ENCODE data around the gene ANTXR1.

ANTXR1 gene

GRCh38 chr2:69159986-69160385 lies 147.0 kb downstream of the ANTXR1 start:
- peaks cover 20 to 25% of the 10 kb centered on the region in 2 experiments for H3K36me3 ChIP-seq (ENCODE audit: control insufficient read depth in 1 of 2, insufficient read depth in 2 of 2, low read depth in 1 of 2, low read length in 2 of 2)
- H3K27me3 ChIP-seq (ENCODE audit: control insufficient read depth in 1 of 2, insufficient read depth in 1 of 2, low read length in 2 of 2) = no peaks in the 10 kb centered on the region
- WGBS = 93% methylated on average over 6 of the region's 6 CpGs
- H3K18ac ChIP-seq (ENCODE audit: low read depth in 1 of 2, low read length in 2 of 2) = peak overlapping the region; percentile 52 to 79
- peaks cover 5% of the 10 kb centered on the region for H3K4me1 ChIP-seq (ENCODE audit: control insufficient read depth, insufficient read depth, low read depth, low read length)
- no peak overlapping the region for H2BK15ac ChIP-seq (ENCODE audit: low read depth, poor library complexity, severe bottlenecking)
- H4K91ac ChIP-seq (ENCODE audit: low read length) = no peak overlapping the region
- peak overlapping the region; percentile 35 to 76 for H3K4ac ChIP-seq (ENCODE audit: low read depth in 1 of 2, low read length in 2 of 2)
- no peak overlapping the region for H2BK5ac ChIP-seq (ENCODE audit: low read depth, low read length, poor library complexity, severe bottlenecking)
- H3K9me3 ChIP-seq (ENCODE audit: control insufficient read depth, low read length) = no peaks in the 10 kb centered on the region
- no peak overlapping the region for H3K9ac ChIP-seq (ENCODE audit: low read length)
- H3K27ac ChIP-seq (ENCODE audit: low read length, poor library complexity, severe bottlenecking) = no peak overlapping the region
- no peak overlapping the region for H3K23ac ChIP-seq (ENCODE audit: low read length in 2 of 2)
- DNase-seq = no peak
- peak overlapping the region; percentile 92 for H2BK12ac ChIP-seq (ENCODE audit: low read length in 2 of 2)
- no peak overlapping the region for H3K4me3 ChIP-seq (ENCODE audit: insufficient read depth in 1 of 2, low read depth in 1 of 2, low read length in 2 of 2)
- H2AK5ac ChIP-seq (ENCODE audit: low read length, severe bottlenecking) = no peak overlapping the region
- no peak overlapping the region for H3K4me2 ChIP-seq (ENCODE audit: low read length, poor library complexity, severe bottlenecking)
- no peak overlapping the region for H2BK120ac ChIP-seq (ENCODE audit: low read depth, low read length)
- peak overlapping the region; percentile 90 for H4K8ac ChIP-seq (ENCODE audit: low read length)
- H2AFZ ChIP-seq (ENCODE audit: low read depth, low read length) = no peak overlapping the region
- H3K14ac ChIP-seq (ENCODE audit: low read length in 2 of 2) = no peak overlapping the region
- H3K79me1 ChIP-seq (replicated peaks; ENCODE audit: low read length, poor library complexity, severe bottlenecking) = no peaks in the 10 kb centered on the region

- Histone ChIP-seq H2BK12ac (ENCODE audit: low read length in 2 of 2) (peak overlapping the region; percentile 10 to 78), H2BK15ac (ENCODE audit: low read depth, poor library complexity, severe bottlenecking) (no peak overlapping the region), H3K14ac (ENCODE audit: low read length in 2 of 2) (no peak overlapping the region), H2BK120ac (ENCODE audit: low read depth, low read length) (peak overlapping the region; percentile 80), H3K4me2 (ENCODE audit: low read length, poor library complexity, severe bottlenecking) (no peak overlapping the region), H3K4me1 (ENCODE audit: control insufficient read depth, insufficient read depth, low read depth, low read length) (peaks cover 5% of the 10 kb centered on the region), H3K18ac (ENCODE audit: low read depth in 1 of 2, low read length in 2 of 2) (peak overlapping the region; percentile 30 to 60), H3K27me3 (ENCODE audit: control insufficient read depth in 1 of 2, insufficient read depth in 1 of 2, low read length in 2 of 2) (no peaks in the 10 kb centered on the region), H3K4ac (ENCODE audit: low read depth in 1 of 2, low read length in 2 of 2) (peak overlapping the region; percentile 7 to 88), H2BK5ac (ENCODE audit: low read depth, low read length, poor library complexity, severe bottlenecking) (no peak overlapping the region), H3K9ac (ENCODE audit: low read length) (no peak overlapping the region), H3K4me3 (ENCODE audit: insufficient read depth in 1 of 2, low read depth in 1 of 2, low read length in 2 of 2) (no peak overlapping the region), H4K8ac (ENCODE audit: low read length) (peak overlapping the region; percentile 31), H2AK5ac (ENCODE audit: low read length, severe bottlenecking) (peak overlapping the region; percentile 84), H3K36me3 (ENCODE audit: control insufficient read depth in 1 of 2, insufficient read depth in 2 of 2, low read depth in 1 of 2, low read length in 2 of 2) (peaks cover 10 to 23% of the 10 kb centered on the region in 2 experiments), H4K91ac (ENCODE audit: low read length) (no peak overlapping the region), H2AFZ (ENCODE audit: low read depth, low read length) (no peak overlapping the region), H3K79me1 (replicated peaks; ENCODE audit: low read length, poor library complexity, severe bottlenecking) (peaks cover 1% of the 10 kb centered on the region), H3K23ac (ENCODE audit: low read length in 2 of 2) (no peak overlapping the region), H3K9me3 (ENCODE audit: control insufficient read depth, low read length) (no peaks in the 10 kb centered on the region), H3K27ac (ENCODE audit: low read length, poor library complexity, severe bottlenecking) (no peak overlapping the region)
- no peak for DNase-seq
Measured at GRCh38 chr2:69162057-69162456, 149.1 kb downstream of the ANTXR1 start.

DNA sequence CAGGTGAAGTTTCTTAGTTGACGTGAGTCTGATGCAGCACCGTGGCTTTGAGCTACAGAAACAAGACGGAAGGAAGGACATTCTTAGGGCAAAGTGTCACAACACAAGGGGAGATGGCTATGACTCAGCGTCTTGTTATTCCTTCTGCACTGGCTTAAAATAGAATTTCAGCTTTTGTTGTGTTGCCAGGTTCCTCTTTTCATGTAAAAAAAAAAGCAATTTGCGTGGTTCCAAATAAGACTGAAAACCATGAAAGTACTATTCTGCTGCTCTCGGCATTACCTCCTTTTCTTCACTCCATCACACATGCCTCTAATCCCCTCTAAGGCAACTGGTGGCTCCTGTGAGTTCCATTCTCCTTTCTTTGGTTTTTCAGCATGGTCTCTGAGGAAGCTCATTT lies 150.1 kb downstream of the ANTXR1 start:
- Histone ChIP-seq H3K36me3 (ENCODE audit: control insufficient read depth in 1 of 2, insufficient read depth in 2 of 2, low read depth in 1 of 2, low read length in 2 of 2) (peaks cover 11 to 17% of the 10 kb centered on the region in 2 experiments), H4K91ac (ENCODE audit: low read length) (peak overlapping the region; percentile 98), H3K79me1 (replicated peaks; ENCODE audit: low read length, poor library complexity, severe bottlenecking) (peaks cover 4% of the 10 kb centered on the region), H2AFZ (ENCODE audit: low read depth, low read length) (no peak overlapping the region), H3K4me3 (ENCODE audit: insufficient read depth in 1 of 2, low read depth in 1 of 2, low read length in 2 of 2) (no peak overlapping the region), H3K14ac (ENCODE audit: low read length in 2 of 2) (no peak overlapping the region), H2BK120ac (ENCODE audit: low read depth, low read length) (peak overlapping the region; percentile 93), H3K9me3 (ENCODE audit: control insufficient read depth, low read length) (no peaks in the 10 kb centered on the region), H2BK5ac (ENCODE audit: low read depth, low read length, poor library complexity, severe bottlenecking) (peak overlapping the region; percentile 33), H3K27me3 (ENCODE audit: control insufficient read depth in 1 of 2, insufficient read depth in 1 of 2, low read length in 2 of 2) (no peaks in the 10 kb centered on the region), H3K4ac (ENCODE audit: low read depth in 1 of 2, low read length in 2 of 2) (peak overlapping the region; percentile 88 to 96), H2AK5ac (ENCODE audit: low read length, severe bottlenecking) (peak overlapping the region; percentile 60), H3K23ac (ENCODE audit: low read length in 2 of 2) (no peak overlapping the region), H2BK15ac (ENCODE audit: low read depth, poor library complexity, severe bottlenecking) (no peak overlapping the region), H3K4me2 (ENCODE audit: low read length, poor library complexity, severe bottlenecking) (no peak overlapping the region), H2BK12ac (ENCODE audit: low read length in 2 of 2) (peak overlapping the region in 1 of 2 experiments; percentile 98), H3K9ac (ENCODE audit: low read length) (peak overlapping the region; percentile 8), H3K27ac (ENCODE audit: low read length, poor library complexity, severe bottlenecking) (peak overlapping the region; percentile 78), H3K18ac (ENCODE audit: low read depth in 1 of 2, low read length in 2 of 2) (peak overlapping the region in 1 of 2 experiments; percentile 95), H4K8ac (ENCODE audit: low read length) (peak overlapping the region; percentile 74), H3K4me1 (ENCODE audit: control insufficient read depth, insufficient read depth, low read depth, low read length) (peaks cover 5% of the 10 kb centered on the region)
- DNase-seq = peak; percentile 97
- WGBS = 5% methylated on average over 6 of the region's 6 CpGs

- Histone ChIP-seq H3K9me3 (ENCODE audit: control insufficient read depth, low read length) (no peaks in the 10 kb centered on the region), H3K18ac (ENCODE audit: low read depth in 1 of 2, low read length in 2 of 2) (peak overlapping the region; percentile 94 to 95), H4K91ac (ENCODE audit: low read length) (peak overlapping the region; percentile 98), H4K8ac (ENCODE audit: low read length) (peak overlapping the region; percentile 74), H2BK12ac (ENCODE audit: low read length in 2 of 2) (peak overlapping the region; percentile 95 to 98), H2BK120ac (ENCODE audit: low read depth, low read length) (peak overlapping the region; percentile 93), H3K27me3 (ENCODE audit: control insufficient read depth in 1 of 2, insufficient read depth in 1 of 2, low read length in 2 of 2) (no peaks in the 10 kb centered on the region), H2BK5ac (ENCODE audit: low read depth, low read length, poor library complexity, severe bottlenecking) (no peak overlapping the region), H2AK5ac (ENCODE audit: low read length, severe bottlenecking) (peak overlapping the region; percentile 60), H3K4me1 (ENCODE audit: control insufficient read depth, insufficient read depth, low read depth, low read length) (peaks cover 5% of the 10 kb centered on the region), H3K23ac (ENCODE audit: low read length in 2 of 2) (no peak overlapping the region), H3K27ac (ENCODE audit: low read length, poor library complexity, severe bottlenecking) (peak overlapping the region; percentile 78), H3K79me1 (replicated peaks; ENCODE audit: low read length, poor library complexity, severe bottlenecking) (peaks cover 4% of the 10 kb centered on the region), H3K36me3 (ENCODE audit: control insufficient read depth in 1 of 2, insufficient read depth in 2 of 2, low read depth in 1 of 2, low read length in 2 of 2) (peaks cover 14 to 17% of the 10 kb centered on the region in 2 experiments), H3K9ac (ENCODE audit: low read length) (peak overlapping the region; percentile 8), H3K4me2 (ENCODE audit: low read length, poor library complexity, severe bottlenecking) (no peak overlapping the region), H2BK15ac (ENCODE audit: low read depth, poor library complexity, severe bottlenecking) (peak overlapping the region; percentile 39), H3K4ac (ENCODE audit: low read depth in 1 of 2, low read length in 2 of 2) (peak overlapping the region; percentile 88 to 96), H3K14ac (ENCODE audit: low read length in 2 of 2) (peak overlapping the region in 1 of 2 experiments; percentile 11), H3K4me3 (ENCODE audit: insufficient read depth in 1 of 2, low read depth in 1 of 2, low read length in 2 of 2) (no peak overlapping the region), H2AFZ (ENCODE audit: low read depth, low read length) (no peak overlapping the region)
- 89% methylated on average over 4 of the region's 7 CpGs for WGBS
- no peak for DNase-seq
Measured at GRCh38 chr2:69163556-69163955, 150.6 kb downstream of the ANTXR1 start.
